ENCODE measurements around the gene ADAMTS6.

GRCh38 chr5:65263321-65263720 lies 218.4 kb downstream of the ADAMTS6 start:
- TF ChIP-seq, protein P1, sequence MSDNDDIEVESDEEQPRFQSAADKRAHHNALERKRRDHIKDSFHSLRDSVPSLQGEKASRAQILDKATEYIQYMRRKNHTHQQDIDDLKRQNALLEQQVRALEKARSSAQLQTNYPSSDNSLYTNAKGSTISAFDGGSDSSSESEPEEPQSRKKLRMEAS (CRISPR knock-in tag; IDR thresholded peaks at IDR 0.05) = no peak
- TF ChIP-seq CTCF (IDR thresholded peaks at IDR 0.05) (no peak), NR1H2 (CRISPR knock-in tag; IDR thresholded peaks at IDR 0.05) (no peak), RELA (CRISPR knock-in tag; IDR thresholded peaks at IDR 0.05; ENCODE audit: borderline replicate concordance) (no peak), ZBTB43 (CRISPR knock-in tag; IDR thresholded peaks at IDR 0.05) (no peak), FOXP1 (CRISPR knock-in tag; IDR thresholded peaks at IDR 0.05; ENCODE audit: borderline replicate concordance) (no peak), SMAD3 (CRISPR knock-in tag; IDR thresholded peaks at IDR 0.05; ENCODE audit: borderline replicate concordance) (no peak), GABPB1 (CRISPR knock-in tag; IDR thresholded peaks at IDR 0.05) (no peak), ESRRA (CRISPR knock-in tag; IDR thresholded peaks at IDR 0.05; ENCODE audit: borderline replicate concordance) (no peak), KAT7 (CRISPR knock-in tag; IDR thresholded peaks at IDR 0.05; ENCODE audit: borderline replicate concordance) (no peak), SP1 (CRISPR knock-in tag; conservative IDR thresholded peaks at IDR 0.05) (no peak), RORB (CRISPR knock-in tag; IDR thresholded peaks at IDR 0.05) (no peak)
- TF ChIP-seq, protein P2, sequence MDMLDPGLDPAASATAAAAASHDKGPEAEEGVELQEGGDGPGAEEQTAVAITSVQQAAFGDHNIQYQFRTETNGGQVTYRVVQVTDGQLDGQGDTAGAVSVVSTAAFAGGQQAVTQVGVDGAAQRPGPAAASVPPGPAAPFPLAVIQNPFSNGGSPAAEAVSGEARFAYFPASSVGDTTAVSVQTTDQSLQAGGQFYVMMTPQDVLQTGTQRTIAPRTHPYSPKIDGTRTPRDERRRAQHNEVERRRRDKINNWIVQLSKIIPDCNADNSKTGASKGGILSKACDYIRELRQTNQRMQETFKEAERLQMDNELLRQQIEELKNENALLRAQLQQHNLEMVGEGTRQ (CRISPR knock-in tag; IDR thresholded peaks at IDR 0.05) = no peak
